GM21390 (cell line): ENCODE results near the gene FRY.

Experiments used
- ATAC-seq: cut with Tn5 transposase; IDR thresholded peaks from one replicate; pipeline ENCODE4 v1.9.1; 2021; ENCODE audit not compliant: unreplicated experiment

Gene FRY

DNA sequence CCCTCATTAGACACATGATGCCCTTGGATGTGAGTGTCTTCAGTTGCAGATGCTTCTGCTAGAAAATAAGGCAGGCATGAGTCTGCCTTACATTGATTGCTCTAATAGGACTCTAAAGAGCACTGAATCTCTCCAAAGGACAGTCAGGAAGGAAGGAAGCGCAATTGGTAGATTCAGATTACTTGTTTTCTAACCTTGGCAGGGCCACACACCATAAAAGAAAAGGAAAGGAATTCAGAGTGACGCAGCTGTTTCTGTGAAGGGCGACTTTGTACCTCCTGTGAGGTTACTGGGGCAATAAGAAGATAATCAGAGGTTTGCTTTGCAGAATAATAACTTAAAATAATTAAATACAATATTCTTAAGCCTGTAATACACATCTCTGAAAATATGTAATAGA, 48.0 kb downstream of the FRY start:
- no peak for ATAC-seq

- ATAC-seq = no peak
Measured at GRCh38 chr13:32080328-32080744, 48.8 kb downstream of the FRY start.

DNA sequence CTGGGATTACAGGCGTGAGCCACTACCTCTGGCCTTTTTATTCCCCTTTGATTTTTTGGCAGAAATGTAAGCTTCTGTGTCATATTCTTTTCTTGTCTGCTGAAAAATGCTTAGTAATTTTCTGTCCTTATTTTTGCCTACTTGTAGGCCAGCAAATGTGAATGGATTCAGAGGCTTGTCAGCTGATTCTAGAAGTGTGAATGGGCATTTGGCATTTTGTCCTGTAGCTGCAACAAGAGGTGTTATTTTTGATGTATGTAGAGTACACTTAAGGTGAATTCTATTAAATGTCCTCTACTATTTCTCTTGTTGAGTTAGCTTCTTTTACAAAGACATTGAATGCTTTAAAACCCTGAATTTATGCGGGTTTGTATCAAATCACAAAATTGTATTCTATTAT, 50.0 kb downstream of the FRY start:
- no peak for ATAC-seq

DNA sequence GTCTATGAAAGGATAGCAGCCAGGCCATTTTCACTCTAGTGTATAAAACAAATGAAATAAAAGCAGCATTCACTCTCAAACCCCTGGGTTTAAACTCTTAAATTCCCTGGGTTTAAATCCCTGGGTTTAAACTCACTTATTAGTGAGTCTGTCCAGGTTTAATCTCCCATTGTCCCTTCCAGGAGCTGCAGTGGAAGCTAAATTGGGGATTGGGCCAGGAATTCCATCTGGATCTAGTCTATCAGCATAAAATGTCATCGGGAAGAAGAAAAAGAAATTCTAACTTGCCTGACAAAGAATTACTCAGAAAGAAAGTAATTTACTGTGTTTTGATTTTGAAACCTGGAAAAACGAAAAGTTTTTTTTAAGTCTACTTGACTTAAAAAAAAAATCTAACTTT, 54.8 kb downstream of the FRY start:
- no peak for ATAC-seq

DNA sequence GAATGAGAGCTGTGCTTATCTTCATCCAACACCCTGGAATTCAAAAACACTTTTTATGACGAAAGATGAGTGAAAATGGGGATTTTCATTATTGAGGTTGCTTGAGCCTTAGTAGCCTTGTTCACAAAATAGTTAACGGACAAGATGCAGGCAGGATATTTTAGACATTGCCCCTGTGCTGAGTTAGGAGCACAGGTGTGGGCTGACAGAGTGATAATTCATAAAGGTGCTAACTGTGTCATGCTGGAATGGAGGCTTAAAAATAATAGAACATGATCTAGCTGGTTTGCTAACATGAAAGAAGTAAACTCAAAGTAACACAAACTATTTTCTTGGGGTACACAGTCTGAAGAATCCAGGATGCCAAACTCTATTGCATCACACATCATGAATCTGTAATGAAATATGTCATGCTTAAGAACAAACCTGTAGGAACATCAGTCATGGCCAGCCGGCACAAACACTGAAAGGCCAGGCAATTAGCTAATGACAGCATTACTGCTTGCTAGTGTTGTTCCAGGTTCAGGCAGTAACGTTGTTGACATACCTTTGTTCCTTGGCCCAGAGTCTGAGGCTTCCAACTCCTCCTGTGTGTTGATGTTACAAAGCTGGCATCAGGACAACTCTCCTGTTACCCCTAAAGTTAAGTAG, 55.3 kb downstream of the FRY start:
- no peak for ATAC-seq

- no peak for ATAC-seq
Measured at GRCh38 chr13:32087955-32088747, 56.6 kb downstream of the FRY start.

DNA sequence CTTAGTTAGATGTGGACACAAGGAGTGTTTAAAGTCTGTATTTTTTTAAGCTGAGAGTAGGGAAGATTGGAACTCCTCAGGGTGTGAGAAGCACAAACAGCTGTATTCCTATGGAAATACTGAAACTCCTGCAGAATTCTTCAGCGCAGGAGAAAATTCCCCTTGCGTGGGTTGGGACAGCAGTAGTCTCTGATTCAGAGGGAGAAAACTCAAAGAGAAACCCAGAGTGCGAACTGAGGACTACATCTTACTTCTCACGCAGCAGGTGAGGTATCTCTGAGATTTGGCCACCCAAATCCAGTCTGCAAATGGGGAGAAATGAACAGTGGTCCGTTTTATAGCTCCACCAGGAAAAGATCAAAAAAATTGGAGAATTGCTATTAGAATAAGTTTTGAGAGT, 60.9 kb downstream of the FRY start:
- no peak for ATAC-seq

DNA sequence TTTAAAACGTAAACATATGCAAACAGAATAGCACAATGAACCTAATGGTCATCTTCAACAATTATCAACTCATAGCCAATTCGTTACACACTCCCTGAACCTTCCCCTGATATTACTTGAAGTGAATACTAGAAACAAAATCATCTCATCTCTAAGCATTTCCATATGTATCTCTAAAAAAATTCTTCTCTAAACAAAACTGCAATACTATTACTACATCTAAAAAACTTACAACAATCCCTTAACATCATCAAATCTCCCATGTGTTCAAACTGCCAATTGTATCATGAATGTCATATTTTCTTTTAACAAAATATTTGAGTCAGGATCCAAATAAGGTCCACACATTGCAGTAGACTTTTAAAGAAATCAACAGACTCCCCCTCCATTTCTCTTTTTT, 61.4 kb downstream of the FRY start:
- no peak for ATAC-seq

DNA sequence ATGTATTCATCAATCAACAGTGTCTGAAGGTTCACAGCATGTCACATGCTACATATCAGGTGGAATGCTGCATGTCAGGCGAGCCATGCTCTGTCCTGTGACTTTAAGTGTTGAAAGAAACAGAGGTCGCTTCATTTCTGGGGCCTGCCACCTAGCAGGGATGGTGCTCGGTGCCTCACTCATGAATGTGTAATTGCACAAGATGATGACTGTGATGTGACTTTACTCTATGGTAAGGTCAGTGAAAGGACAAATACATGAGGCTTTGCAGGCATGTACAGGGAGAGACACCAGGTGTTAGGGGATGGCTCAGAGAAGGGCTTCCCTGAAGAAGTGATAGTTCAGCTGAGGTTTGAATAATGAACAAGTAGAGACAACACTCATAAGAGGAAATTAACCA, 66.7 kb downstream of the FRY start:
- no peak for ATAC-seq

DNA sequence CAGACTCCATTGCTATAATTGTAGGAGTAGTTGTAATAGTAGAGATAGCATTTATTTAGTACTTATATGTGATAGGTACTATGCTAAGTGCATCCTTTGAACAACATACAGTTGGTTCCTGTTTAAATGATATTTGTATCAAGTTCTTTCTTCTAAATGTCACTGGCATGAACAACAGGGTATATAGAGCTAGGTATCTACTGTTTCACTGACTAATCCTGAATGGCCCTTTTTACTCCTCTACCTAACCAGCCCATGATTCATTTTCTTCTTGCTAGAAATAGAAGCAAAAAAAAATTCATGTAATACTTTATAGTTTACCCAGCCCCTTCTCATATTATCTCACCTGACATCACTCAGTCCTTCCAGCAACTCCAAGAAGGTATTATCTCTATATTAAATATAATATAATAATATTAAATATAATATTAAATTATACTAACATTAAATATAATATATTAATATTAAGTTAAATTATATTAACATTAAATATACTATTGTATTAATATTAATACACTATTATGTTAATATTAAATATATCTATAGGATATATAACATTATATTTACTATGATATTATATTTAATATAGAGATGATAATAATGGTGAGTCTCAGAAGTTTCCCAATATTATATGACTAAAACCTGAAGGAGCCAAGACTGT, 74.2 kb downstream of the FRY start:
- ATAC-seq = no peak

GRCh38 chr13:32107474-32107873, 75.9 kb downstream of the FRY start:
- no peak for ATAC-seq

DNA sequence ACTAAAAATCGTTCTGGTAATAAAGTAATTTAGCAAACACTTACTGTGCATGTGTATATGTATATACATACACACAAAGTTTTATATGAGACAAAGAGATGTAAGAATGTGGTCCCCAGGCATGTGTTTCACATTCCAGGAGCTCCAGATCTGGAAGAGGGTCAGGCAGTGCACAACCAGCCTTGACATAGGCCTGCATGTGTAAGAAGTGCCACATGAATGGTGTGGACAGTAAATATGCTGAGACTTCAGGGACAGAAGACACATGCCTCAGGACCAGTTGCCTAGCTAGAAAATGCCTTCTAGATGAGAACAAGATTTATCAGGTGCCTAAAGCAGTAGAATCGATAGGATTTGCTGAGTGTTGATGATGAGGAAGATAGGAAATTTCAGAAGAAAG, 76.4 kb downstream of the FRY start:
- ATAC-seq = no peak

- no peak for ATAC-seq
Measured at GRCh38 chr13:32113532-32113931, 82.0 kb downstream of the FRY start.

GRCh38 chr13:32114284-32114950, 82.8 kb downstream of the FRY start:
- no peak for ATAC-seq

DNA sequence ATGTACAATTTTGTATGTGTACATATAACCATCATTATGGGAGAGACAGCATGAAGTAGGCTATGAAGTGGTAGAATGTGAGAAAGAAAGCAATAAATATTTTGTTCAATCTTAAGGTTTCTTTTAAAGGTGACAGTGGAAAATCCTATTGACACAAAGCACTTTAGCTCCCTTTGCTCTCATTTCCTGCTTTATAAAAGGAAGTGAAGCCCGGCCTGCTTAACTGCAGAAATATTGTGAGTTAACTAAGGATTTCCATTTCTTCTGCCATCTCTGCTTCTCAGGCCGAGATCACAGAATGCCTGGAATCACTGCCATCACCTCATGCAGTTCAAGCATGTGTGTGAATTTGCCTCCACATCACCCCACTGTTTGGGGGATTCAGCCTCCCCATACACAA, 83.5 kb downstream of the FRY start:
- ATAC-seq = no peak

GRCh38 chr13:32116210-32116609, 84.6 kb downstream of the FRY start:
- no peak for ATAC-seq

DNA sequence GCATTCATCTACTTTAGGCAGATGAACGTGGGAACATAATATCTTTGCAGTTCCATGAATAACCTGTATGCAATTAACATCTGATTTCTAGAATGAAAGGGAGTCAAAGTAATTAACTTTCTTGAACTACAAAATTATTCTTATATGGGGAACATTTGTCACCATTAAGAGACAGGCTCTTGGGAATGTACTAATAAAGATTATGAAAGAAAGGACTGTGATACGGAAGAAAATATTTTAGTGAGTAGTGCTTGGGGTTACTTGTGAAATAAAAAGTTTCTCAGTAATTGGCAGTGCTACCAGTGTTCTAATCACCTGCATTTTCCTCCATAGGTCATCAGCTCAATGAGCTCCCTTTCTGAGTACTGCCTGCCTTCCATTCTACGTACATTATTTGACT, 85.4 kb downstream of the FRY start:
- no peak for ATAC-seq

- ATAC-seq = no peak
Measured at GRCh38 chr13:32117701-32118100, 86.1 kb downstream of the FRY start.

- ATAC-seq = no peak
Measured at GRCh38 chr13:32121316-32121715, 89.7 kb downstream of the FRY start.

DNA sequence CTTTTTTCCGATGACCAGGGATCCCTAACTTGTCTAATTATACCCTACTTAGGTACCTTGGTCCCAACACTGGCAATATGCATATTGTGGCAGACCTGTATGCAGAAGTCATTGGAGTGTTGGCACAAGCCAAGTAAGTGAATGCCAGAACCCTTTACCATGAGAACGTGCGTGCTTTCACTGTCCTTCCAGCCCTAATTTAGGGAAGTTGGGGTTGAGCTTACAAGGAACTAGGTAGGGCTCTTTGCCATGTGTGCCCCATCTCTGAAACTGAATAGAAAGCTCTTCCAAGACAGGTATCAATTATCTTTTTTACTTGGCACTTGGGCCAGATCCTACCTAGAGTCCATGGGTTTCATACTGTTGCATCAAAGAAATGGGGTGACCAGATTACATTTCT, 93.2 kb downstream of the FRY start:
- ATAC-seq = no peak

- ATAC-seq = no peak
Measured at GRCh38 chr13:32125221-32125689, 93.7 kb downstream of the FRY start.

DNA sequence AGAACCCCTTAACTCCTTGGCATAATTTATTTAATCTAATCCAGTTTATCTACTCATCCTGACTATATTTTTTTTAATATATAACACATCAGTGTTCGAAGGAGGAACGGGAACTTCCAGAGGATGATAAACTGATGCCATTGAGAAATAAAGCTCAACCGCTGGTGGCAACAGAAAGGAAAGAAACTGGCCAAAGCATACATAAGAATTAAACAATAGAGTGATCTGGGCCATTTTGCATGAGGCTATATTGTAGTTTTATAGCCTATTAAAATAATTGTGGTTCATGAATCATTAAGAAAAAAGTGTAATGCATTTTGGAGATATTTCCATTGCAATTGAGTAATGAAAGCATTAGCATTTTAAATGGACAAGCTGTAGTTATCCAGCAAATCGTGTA, 94.2 kb downstream of the FRY start:
- no peak for ATAC-seq
